NCI-H2171 treated with DMSO at 0.1 percent for 48 hours (cell line): Measurements from ENCODE around the gene TTC6.

Experiments
- DNase-seq: peaks from one replicate; lab custom pipeline; 2025; lab: John Stamatoyannopoulos, UW

The TTC6 gene

GRCh38 chr14:37625597-37626595 lies 30.5 kb downstream of the TTC6 start:
- no peak for DNase-seq

DNA sequence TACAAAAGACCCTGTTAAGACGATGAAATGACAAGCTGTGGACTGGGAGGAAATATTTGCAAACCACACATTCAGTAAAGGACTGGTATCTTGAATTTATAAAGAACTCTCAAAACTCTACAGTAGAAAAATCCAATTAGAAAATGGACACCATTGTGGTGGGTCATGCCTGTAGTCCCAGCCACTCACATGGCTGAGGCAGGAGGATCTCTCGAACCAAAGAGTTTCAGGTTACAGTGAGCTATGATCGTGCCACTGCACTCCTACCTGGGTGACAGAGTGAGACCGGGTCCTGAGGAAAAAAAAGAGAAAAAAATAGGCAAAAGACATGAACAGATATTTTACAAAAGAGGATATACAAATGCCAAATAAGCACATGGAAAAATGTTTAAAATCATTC lies 41.9 kb downstream of the TTC6 start:
- DNase-seq = peak; percentile 90

- DNase-seq = no peak
Observed at GRCh38 chr14:37638599-37638998, 43.2 kb downstream of the TTC6 start.

GRCh38 chr14:37641117-37641516 lies 45.7 kb downstream of the TTC6 start:
- DNase-seq = no peak

GRCh38 chr14:37642125-37642524 lies 46.7 kb downstream of the TTC6 start:
- no peak for DNase-seq

DNA sequence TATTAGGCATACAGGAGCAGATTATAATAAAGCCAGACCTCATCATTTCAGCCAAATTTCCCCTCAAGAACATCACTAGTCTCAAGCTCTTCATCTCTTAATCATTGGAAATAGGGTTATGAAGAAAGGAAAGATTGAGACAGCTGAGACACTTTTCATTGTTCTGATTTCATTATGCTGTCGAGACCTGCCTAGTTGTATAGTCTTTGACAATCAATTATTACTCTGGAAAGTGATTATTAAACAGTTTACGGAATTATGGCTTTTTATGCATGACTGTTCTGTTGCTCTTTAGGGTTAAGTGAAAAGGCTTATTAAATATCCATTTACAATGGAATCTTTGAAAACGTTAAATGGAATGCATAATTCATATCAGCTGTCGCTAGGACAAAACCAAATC lies 48.3 kb downstream of the TTC6 start:
- DNase-seq = peak; percentile 40
